ENCODE results near the gene SPATA3.

The SPATA3 gene

DNA sequence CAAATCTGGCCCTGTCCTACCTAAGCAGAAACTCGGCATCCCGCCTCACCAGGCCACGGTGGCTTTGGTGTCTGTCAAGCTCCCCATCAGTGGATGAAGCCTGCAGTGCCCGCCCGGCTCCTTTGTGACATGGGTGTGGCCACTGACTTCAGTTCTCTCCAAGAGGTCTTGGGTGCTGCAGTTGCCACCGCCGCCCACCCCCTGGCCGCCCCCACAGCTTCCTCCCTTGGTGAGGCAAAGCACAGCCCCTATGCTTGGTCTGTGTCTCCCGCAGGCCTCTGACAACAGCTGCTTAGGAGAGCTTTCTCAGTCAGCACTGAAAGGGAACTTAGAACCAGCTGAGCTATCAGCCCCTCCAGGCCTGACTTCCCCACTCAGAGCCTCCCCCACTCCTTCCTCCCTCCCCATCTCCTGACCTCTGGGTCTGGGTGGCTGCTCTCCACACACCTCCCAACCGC lies 48.0 kb upstream of the SPATA3 start:
- no peak overlapping the region for H3K4me3 ChIP-seq (ENCODE audit: low read length)
- no peaks in the 10 kb centered on the region for H3K9me3 ChIP-seq (ENCODE audit: control insufficient read depth, insufficient read depth, low read length)
- no peaks in the 10 kb centered on the region for H4K20me1 ChIP-seq (ENCODE audit: control insufficient read depth, insufficient read depth, low read depth, low read length)
- TF ChIP-seq CTCF (IDR thresholded peaks at IDR 0.05; ENCODE audit: low read depth, low read length, poor library complexity, severe bottlenecking) = no peak
- no peak for TF ChIP-seq EZH2phosphoT487 (IDR thresholded peaks at IDR 0.05; ENCODE audit: borderline replicate concordance, low read length)
- peaks cover 48% of the 10 kb centered on the region for H3K27me3 ChIP-seq (ENCODE audit: control insufficient read depth, low read length)
- no peak overlapping the region for H3K27ac ChIP-seq (ENCODE audit: low read depth, low read length)
- no peaks in the 10 kb centered on the region for H3K36me3 ChIP-seq (ENCODE audit: control insufficient read depth, low read length)
- no peaks in the 10 kb centered on the region for H3K79me2 ChIP-seq (ENCODE audit: control insufficient read depth, low read length)
- H3K4me2 ChIP-seq (ENCODE audit: low read length) = no peak overlapping the region
- no peaks in the 10 kb centered on the region for H3K4me1 ChIP-seq (ENCODE audit: control insufficient read depth, low read length)
- no peaks in the 10 kb centered on the region for H3K9me2 ChIP-seq (replicated peaks; ENCODE audit: control insufficient read depth, low read length)
- no peaks in the 10 kb centered on the region for H3F3A ChIP-seq (ENCODE audit: control insufficient read depth, insufficient read depth)

DNA sequence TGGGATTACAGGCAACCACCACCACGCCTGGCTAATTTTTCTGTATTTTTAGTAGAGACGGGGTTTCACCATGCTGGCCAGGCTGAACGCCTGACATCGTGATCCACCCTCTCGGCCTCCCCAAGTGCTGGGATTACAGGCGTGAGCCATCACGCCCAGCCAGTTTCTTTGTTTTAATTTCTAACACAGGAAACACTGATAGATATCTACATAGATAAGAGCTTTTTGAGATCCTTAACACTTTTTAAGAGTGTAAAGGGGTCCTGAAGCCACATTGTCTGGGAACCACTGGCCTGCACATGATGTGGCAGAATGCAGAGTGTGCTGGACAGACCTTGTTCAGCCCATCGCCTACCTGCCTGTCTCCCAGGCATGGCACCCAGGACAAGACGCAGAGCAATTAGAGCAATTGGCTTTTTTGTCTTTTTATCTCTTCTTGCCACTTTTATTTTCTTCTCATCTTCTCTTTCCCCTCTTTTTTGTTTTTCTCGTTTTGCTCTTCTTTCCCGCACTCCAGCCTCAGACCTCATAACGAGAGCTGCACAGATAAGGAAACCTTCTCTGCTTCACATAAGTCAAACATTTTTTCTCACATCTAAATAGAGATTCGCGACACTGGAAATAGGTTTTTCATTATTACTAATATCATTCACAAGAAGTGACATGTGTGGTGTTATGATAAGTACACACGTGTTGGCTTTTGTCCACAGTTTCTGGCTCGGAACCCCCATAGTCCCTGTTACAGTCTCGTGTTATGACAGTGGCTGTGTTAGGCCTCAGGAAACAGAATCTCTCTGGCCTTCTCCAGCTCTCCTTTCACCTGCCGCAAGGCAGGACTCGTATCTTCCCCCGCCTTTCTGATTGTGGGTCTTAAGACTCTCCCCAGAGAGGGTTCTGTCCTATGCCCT lies 45.7 kb upstream of the SPATA3 start:
- no peaks in the 10 kb centered on the region for H3K79me2 ChIP-seq (ENCODE audit: control insufficient read depth, low read length)
- H3K9me2 ChIP-seq (replicated peaks; ENCODE audit: control insufficient read depth, low read length) = no peaks in the 10 kb centered on the region
- no peaks in the 10 kb centered on the region for H3K9me3 ChIP-seq (ENCODE audit: control insufficient read depth, insufficient read depth, low read length)
- H3K36me3 ChIP-seq (ENCODE audit: control insufficient read depth, low read length) = no peaks in the 10 kb centered on the region
- H3K27me3 ChIP-seq (ENCODE audit: control insufficient read depth, low read length) = peaks cover 52% of the 10 kb centered on the region
- TF ChIP-seq CTCF (IDR thresholded peaks at IDR 0.05; ENCODE audit: low read depth, low read length, poor library complexity, severe bottlenecking) = no peak
- no peak for TF ChIP-seq EZH2phosphoT487 (IDR thresholded peaks at IDR 0.05; ENCODE audit: borderline replicate concordance, low read length)
- H3F3A ChIP-seq (ENCODE audit: control insufficient read depth, insufficient read depth) = no peaks in the 10 kb centered on the region
- H4K20me1 ChIP-seq (ENCODE audit: control insufficient read depth, insufficient read depth, low read depth, low read length) = no peaks in the 10 kb centered on the region
- H3K4me2 ChIP-seq (ENCODE audit: low read length) = no peak overlapping the region
- H3K4me3 ChIP-seq (ENCODE audit: low read length) = no peak overlapping the region
- no peak overlapping the region for H3K27ac ChIP-seq (ENCODE audit: low read depth, low read length)
- H3K4me1 ChIP-seq (ENCODE audit: control insufficient read depth, low read length) = peaks cover 6% of the 10 kb centered on the region; the same call in 1 of the 2 replicates

GRCh38 chr2:230950874-230951339 lies 45.0 kb upstream of the SPATA3 start:
- no peaks in the 10 kb centered on the region for H3K79me2 ChIP-seq (ENCODE audit: control insufficient read depth, low read length)
- H3K36me3 ChIP-seq (ENCODE audit: control insufficient read depth, low read length) = no peaks in the 10 kb centered on the region
- peaks cover 58% of the 10 kb centered on the region for H3K27me3 ChIP-seq (ENCODE audit: control insufficient read depth, low read length)
- no peaks in the 10 kb centered on the region for H3K9me2 ChIP-seq (replicated peaks; ENCODE audit: control insufficient read depth, low read length)
- no peak overlapping the region for H3K4me2 ChIP-seq (ENCODE audit: low read length)
- H3K4me1 ChIP-seq (ENCODE audit: control insufficient read depth, low read length) = peaks cover 6% of the 10 kb centered on the region; the same call in 1 of the 2 replicates
- H3K27ac ChIP-seq (ENCODE audit: low read depth, low read length) = no peak overlapping the region
- H3K9me3 ChIP-seq (ENCODE audit: control insufficient read depth, insufficient read depth, low read length) = no peaks in the 10 kb centered on the region
- no peaks in the 10 kb centered on the region for H4K20me1 ChIP-seq (ENCODE audit: control insufficient read depth, insufficient read depth, low read depth, low read length)
- H3F3A ChIP-seq (ENCODE audit: control insufficient read depth, insufficient read depth) = no peaks in the 10 kb centered on the region
- no peak for TF ChIP-seq CTCF (IDR thresholded peaks at IDR 0.05; ENCODE audit: low read depth, low read length, poor library complexity, severe bottlenecking)
- no peak for TF ChIP-seq EZH2phosphoT487 (IDR thresholded peaks at IDR 0.05; ENCODE audit: borderline replicate concordance, low read length)
- H3K4me3 ChIP-seq (ENCODE audit: low read length) = no peak overlapping the region

Measured in DOHH2 (cell line).